ENCODE measurements around the gene OLFML2A. TPM values are rescaled to one million over a fixed set of nuclear protein-coding genes. Genes with fewer than 3 reads are reported as not detected.

OLFML2A gene
- total RNA-seq, 2 donors from 2014 or later = 5.4 to 6.7 TPM

DNA sequence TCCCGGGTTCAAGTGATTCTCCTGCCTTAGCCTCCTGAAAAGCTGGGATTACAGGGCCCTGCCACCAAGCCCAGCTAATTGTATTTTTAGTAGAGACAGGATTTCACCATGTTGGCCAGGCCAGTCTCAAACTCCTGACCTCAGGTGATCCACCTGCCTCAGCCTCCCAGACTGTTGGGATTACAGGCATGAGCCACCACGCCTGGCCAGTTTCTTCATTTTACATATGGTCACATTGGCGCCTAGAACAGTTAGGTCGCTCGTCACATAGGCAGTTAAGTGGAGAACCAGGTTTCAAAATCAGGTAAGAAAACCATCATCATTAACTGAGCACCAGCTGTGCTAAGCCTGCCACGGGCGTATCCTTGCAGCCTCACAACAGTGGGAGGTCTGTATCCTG, 36.1 kb downstream of the OLFML2A start:
- DNase-seq (ENCODE audit: low spot score) = no peak
- Histone ChIP-seq H3K4me3 (no peak overlapping the region), H3K27ac (no peak overlapping the region), H3K4me1 (ENCODE audit: control insufficient read depth in 1 of 2, low read depth in 2 of 2) (no peaks in the 10 kb centered on the region), H3K9me3 (no peaks in the 10 kb centered on the region), H3K27me3 (replicated peaks; ENCODE audit: insufficient read depth) (no peaks in the 10 kb centered on the region), H3K36me3 (no peaks in the 10 kb centered on the region)
- no peak for TF ChIP-seq CTCF (IDR thresholded peaks at IDR 0.05)
- no peak for ATAC-seq (ENCODE audit: insufficient number of reproducible peaks, low FRiP score, low read depth)

DNA sequence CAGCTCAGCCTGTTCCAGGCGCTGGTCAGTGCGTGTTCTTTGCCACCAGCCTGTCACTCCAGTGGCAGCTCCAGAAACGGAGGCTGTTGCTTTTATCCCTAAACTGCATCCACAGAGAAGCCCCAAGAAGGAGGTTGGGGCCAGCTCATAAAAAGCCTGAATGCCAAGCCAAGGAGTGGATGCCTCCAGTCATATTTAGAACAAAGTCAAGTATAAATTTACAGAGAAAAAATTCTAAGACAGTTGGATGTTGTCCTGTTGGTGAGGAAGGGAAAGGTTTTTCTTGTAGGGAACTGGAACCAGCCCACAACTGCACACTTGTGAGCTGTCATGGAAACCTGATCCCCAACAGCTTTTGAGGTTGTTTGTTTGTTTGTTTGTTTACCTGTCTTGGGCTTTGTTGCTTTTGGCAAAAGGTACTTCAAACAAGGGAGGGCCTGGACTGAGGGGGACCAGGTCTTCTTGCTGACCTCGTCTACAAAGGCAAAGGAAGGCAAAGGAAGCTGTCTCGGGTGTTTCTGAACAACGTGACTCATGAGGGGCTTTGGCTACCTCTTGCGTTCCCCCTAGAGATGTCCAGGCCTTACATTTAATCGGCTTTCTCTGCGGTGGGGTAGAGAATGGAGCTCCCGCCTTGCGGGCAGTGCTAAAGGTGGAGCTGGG, 36.7 kb downstream of the OLFML2A start:
- H3K9me3 ChIP-seq = no peaks in the 10 kb centered on the region
- ATAC-seq (ENCODE audit: insufficient number of reproducible peaks, low FRiP score, low read depth) = no peak

DNA sequence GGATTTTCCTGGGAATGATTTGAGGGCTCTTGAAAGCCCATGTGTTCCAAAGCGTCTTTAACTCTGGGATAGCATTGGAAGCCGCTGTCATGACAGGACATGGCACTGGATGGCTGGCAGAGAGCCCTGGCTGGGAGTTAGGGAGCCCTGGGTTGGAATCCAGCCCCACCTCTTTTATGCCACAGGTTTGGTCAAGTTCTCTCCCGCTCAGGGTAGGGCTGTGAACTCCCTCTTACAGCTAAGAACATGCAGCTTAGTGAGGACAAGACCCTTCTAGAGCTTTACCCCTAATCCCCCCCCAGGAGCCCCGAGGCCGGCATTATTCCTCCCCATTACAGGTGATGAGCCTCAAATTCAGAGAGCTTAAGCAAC, 37.2 kb downstream of the OLFML2A start:
- no peak overlapping the region for H3K27ac ChIP-seq
- H3K4me1 ChIP-seq (ENCODE audit: control insufficient read depth in 1 of 2, low read depth in 2 of 2) = no peaks in the 10 kb centered on the region
- ATAC-seq (ENCODE audit: insufficient number of reproducible peaks, low FRiP score, low read depth) (no peak), DNase-seq (ENCODE audit: low spot score) (no peak)
- no peak for TF ChIP-seq CTCF (IDR thresholded peaks at IDR 0.05)
- no peak overlapping the region for H3K4me3 ChIP-seq
- H3K27me3 ChIP-seq (replicated peaks; ENCODE audit: insufficient read depth) = no peaks in the 10 kb centered on the region
- no peaks in the 10 kb centered on the region for H3K9me3 ChIP-seq
- H3K36me3 ChIP-seq = no peaks in the 10 kb centered on the region

More for the DNA sequence above, 36.7 kb downstream of the OLFML2A start:
- H3K4me3 ChIP-seq = no peak overlapping the region
- no peak for TF ChIP-seq CTCF (IDR thresholded peaks at IDR 0.05)
- no peaks in the 10 kb centered on the region for H3K27me3 ChIP-seq (replicated peaks; ENCODE audit: insufficient read depth)
- H3K36me3 ChIP-seq = no peaks in the 10 kb centered on the region
- no peaks in the 10 kb centered on the region for H3K4me1 ChIP-seq (ENCODE audit: control insufficient read depth in 1 of 2, low read depth in 2 of 2)
- no peak for DNase-seq (ENCODE audit: low spot score)
- H3K27ac ChIP-seq = no peak overlapping the region

DNA sequence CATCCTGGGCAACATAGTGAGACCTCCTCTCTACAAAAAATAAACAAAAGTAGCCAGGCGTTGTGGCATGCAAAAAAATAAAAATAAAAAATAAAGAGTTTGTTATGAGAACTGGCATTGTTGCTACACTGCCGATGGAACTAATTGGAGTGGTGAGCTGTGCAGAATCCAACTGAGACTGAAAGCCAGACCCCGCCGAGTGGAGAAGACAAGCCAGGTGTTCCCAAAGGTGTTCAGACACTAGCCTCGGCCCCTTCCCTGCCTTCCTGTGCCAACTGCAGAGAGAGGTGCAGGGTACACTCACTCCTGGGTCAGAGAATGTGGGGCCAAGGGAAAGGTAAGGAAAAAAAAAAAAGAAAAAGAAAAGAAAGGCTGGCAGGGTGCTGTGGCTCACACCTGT, 38.7 kb downstream of the OLFML2A start:
- Histone ChIP-seq H3K4me1 (ENCODE audit: control insufficient read depth in 1 of 2, low read depth in 2 of 2) (no peaks in the 10 kb centered on the region), H3K27me3 (replicated peaks; ENCODE audit: insufficient read depth) (no peaks in the 10 kb centered on the region), H3K27ac (no peak overlapping the region), H3K9me3 (no peaks in the 10 kb centered on the region), H3K4me3 (no peak overlapping the region), H3K36me3 (no peaks in the 10 kb centered on the region)
- DNase-seq (ENCODE audit: low spot score) (no peak), ATAC-seq (ENCODE audit: insufficient number of reproducible peaks, low FRiP score, low read depth) (no peak)
- TF ChIP-seq CTCF (IDR thresholded peaks at IDR 0.05) = no peak

DNA sequence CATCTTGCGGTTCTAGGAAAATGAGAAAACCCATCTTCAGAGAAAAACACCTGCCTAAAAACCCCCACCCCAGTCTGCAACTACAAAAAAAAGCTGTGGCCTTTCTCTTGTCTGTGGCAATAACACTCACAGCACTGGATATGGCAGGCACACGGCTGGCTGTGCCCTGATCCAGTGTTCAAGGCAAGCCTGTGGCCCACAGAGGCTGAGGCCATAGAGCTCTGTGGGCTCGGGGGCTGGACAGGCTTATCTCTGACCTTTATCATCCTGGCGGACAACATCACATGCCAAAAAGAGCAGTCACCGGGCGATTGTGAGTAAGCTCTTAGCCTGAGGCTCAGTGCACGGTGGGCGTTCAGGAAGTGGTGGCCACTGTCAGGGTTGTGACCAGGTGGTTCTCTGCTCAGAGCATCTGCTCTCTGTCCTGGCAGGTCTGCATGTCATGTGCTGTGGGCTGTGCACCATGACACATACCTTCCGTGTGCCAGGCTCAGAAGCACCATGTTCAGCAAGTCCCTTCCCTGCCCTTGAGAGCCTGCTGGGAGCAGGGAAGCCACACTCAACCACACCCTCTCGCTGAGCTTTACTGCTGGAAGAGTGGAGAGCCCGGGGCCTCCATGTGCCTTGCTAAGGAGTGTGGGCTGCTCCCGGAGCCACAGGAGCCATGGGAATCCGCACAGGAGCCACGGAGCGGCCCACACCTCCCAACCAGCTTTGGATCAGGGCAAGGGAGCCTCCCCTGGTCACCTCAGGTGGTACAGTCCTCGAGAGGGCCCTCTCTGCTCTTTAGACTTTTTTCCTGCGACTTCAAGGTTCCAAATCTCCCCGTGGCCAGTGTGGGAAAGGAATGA, 41.7 kb downstream of the OLFML2A start:
- no peak for DNase-seq (ENCODE audit: low spot score)
- H3K4me3 ChIP-seq = no peak overlapping the region
- no peak overlapping the region for H3K27ac ChIP-seq
- no peaks in the 10 kb centered on the region for H3K27me3 ChIP-seq (replicated peaks; ENCODE audit: insufficient read depth)
- no peak for TF ChIP-seq CTCF (IDR thresholded peaks at IDR 0.05)
- H3K4me1 ChIP-seq (ENCODE audit: control insufficient read depth in 1 of 2, low read depth in 2 of 2) = no peaks in the 10 kb centered on the region
- no peaks in the 10 kb centered on the region for H3K9me3 ChIP-seq
- H3K36me3 ChIP-seq = no peaks in the 10 kb centered on the region
- ATAC-seq (ENCODE audit: insufficient number of reproducible peaks, low FRiP score, low read depth) = no peak

Data from thoracic aorta (tissue), 2 donors.